ENCODE results near the gene KCMF1. TPM values are rescaled to one million over a fixed set of nuclear protein-coding genes. Genes with fewer than 3 reads are reported as not detected.

KCMF1 gene
- total and polyA plus RNA-seq, 9 of the 15 experiments (the other 6 are each of a cell fraction or from before 2014, with no cell fraction given) = 6.8 to 88.2 (median 46.5) TPM

DNA sequence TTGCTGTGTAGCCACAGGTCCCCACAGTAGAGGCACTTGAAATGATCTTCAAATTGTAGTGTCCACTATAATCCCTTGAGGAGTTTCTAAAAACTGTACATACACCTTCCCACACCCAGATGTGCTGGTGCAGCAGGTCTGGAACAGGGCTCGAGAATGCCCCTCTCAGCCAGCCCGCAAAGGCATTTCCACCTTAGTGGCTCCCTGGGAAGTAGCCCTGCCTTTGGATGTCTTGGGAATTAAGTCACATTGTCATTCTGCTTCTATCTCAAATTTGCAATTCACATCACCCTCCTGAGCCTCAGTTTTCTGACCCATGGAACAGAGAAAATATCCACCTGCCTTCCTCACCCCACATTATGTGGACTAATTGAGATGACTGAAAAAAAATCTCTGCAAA lies 118.0 kb downstream of the KCMF1 start:
- POLR2A ChIA-PET = interaction anchor here (0.8 to 1.5 kb wide), 2 partner anchors 9 to 22 kb away, joined by 3 to 4 read pairs; no protein-coding TSS in a partner anchor
- no peak overlapping the region for H2AFZ ChIP-seq (ENCODE audit: low read depth, low read length)
- no peak overlapping the region for H3K4me3 ChIP-seq
- no TSS peak for BruUV-seq (replicated peaks)
- H3K36me3 ChIP-seq (ENCODE audit: control insufficient read depth, insufficient read depth, low read length) = no peaks in the 10 kb centered on the region
- no peaks in the 10 kb centered on the region for H3K4me1 ChIP-seq (replicated peaks in 1 of 2; ENCODE audit: control insufficient read depth in 2 of 2, insufficient read depth in 2 of 2, low read length in 2 of 2)
- no peaks in the 10 kb centered on the region for H3K9me3 ChIP-seq (replicated peaks; ENCODE audit: control insufficient read depth, insufficient read depth, low read depth, low read length)
- H3K9me1 ChIP-seq (ENCODE audit: control insufficient read depth, insufficient read depth, low read length) = no peaks in the 10 kb centered on the region
- no peaks in the 10 kb centered on the region for H4K20me1 ChIP-seq (replicated peaks; ENCODE audit: control insufficient read depth, insufficient read depth, low read length)
- peaks cover 15 to 33% of the 10 kb centered on the region in 2 experiments; a peak in 3 of 5 replicates for H3K27me3 ChIP-seq (ENCODE audit: control insufficient read depth in 2 of 2, insufficient read depth in 2 of 2, low read length in 2 of 2)
- no peak overlapping the region for H3K27ac ChIP-seq (ENCODE audit: extremely low read depth, low read depth, low read length)
- no peak overlapping the region for H3K9ac ChIP-seq (ENCODE audit: insufficient read depth in 1 of 2, low read depth in 2 of 2, low read length in 2 of 2)
- ATAC-seq (no peak), FAIRE-seq (no peak), DNase-seq (ENCODE audit: extremely low read depth in 1 of 4, low spot score in 3 of 4) (no peak)
- WGBS (ENCODE audit: insufficient coverage, low coverage, missing lambda C conversion rate) = 0% methylated on average over 2 of the region's 2 CpGs
- H3K4me2 ChIP-seq (ENCODE audit: insufficient read depth, low read length) = no peak overlapping the region
- no peaks in the 10 kb centered on the region for H3K79me2 ChIP-seq (ENCODE audit: control insufficient read depth, insufficient read depth, low read length)
- in situ Hi-C loops (cut with MboI) = no loop called here
- intact Hi-C loops (cut with micrococcal nuclease) = no loop called here
- TF ChIP-seq MEF2D (tag; conservative IDR thresholded peaks at IDR 0.05; ENCODE audit: low read depth) (no peak), MIER1 (IDR thresholded peaks at IDR 0.05; ENCODE audit: low read depth) (no peak), ELF2 (CRISPR knock-in tag; IDR thresholded peaks at IDR 0.05) (no peak), HIVEP1 (CRISPR knock-in tag; IDR thresholded peaks at IDR 0.05) (no peak), BRF1 (IDR thresholded peaks at IDR 0.05; ENCODE audit: borderline replicate concordance, extremely low read depth, insufficient read length) (no peak), KDM1A (IDR thresholded peaks at IDR 0.05) (no peak), PRPF4 (IDR thresholded peaks at IDR 0.05; ENCODE audit: insufficient read depth, low read depth, low read length, poor library complexity, severe bottlenecking) (no peak), YBX1 (IDR thresholded peaks at IDR 0.05) (no peak), MYNN (IDR thresholded peaks at IDR 0.05) (no peak), MYNN (CRISPR knock-in tag; IDR thresholded peaks at IDR 0.05) (no peak), ZNF316 (IDR thresholded peaks at IDR 0.05) (no peak)
- TF ChIP-seq, protein P1, sequence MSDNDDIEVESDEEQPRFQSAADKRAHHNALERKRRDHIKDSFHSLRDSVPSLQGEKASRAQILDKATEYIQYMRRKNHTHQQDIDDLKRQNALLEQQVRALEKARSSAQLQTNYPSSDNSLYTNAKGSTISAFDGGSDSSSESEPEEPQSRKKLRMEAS (CRISPR knock-in tag; IDR thresholded peaks at IDR 0.05) = no peak
- CTCF ChIA-PET (ENCODE audit: low intra/inter-chr PET ratio) = no interaction called here

Measured in K562 (cell line).